Putamen (tissue), 1 donor: Measurements from ENCODE around the gene OPALIN.

Experiments
- DNase-seq: peaks from one replicate; pipeline ENCODE4 v3.0.0-alpha.2; 2016; ENCODE audit warnings: low spot score

The OPALIN gene

DNA sequence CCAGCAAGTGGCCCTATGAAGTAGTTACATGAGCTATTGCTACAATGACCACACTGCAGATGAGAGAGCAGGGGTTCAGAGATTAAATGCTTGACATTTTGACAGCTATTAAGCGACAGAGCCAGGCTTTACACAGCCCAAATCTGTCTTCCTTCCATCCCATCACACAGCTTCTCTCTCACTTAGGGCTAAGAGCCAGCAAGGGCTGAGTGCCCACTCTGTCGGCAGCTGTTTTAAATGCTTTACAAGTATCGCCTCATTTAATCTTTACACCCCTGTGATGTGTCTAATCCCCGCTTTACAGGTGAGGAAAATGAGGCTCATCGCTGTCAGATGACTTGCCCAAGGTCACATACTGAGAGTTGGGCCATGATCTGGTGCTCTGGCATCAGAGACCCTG lies 15.2 kb upstream of the OPALIN start:
- DNase-seq: no peak

DNA sequence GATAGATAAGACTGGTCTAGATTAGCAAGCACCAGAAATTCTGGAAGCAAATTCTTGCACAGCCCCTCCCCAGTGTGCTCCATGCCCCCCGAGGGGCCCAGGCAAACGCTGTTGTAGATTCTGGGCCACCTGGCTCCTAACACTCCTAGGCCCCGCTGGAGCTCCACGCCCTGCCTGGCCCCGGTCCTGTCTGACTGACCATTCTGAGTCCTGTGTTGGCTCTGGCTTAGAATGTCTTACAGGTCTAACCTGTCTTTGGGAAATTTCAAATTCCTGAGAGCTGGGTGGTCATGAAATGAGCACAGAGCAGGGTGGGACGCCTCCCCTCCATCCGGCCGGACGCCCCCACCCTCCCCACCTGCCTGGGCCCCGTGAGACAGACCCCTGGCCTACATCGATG lies 12.6 kb upstream of the OPALIN start:
- DNase-seq: no peak

DNA sequence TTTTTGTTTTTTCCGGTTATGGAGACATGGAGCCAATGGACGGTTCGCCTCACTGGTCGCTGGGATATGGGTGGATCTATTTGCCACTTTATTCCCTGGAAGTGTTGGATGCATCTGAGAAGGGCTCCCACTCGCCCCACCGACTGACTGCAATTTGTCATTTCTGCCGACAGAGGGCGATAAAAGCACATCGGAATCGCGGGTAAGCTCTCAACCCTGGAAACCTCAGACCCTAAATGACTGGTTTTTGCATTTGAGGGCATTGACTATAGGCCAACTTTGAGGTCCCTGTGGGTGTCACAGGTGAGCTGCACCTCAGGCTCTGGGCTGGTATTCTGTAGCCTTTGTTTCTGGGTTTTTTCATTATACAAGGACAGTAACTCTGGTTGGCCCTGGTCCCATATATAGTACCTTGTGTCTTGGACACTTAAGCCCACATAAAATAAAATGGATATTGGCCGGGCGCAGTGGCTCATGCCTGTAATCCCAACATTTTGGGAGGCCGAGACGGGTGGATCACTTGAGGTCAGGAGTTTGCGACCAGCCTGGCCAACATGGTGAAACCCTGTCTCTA lies 11.9 kb upstream of the OPALIN start:
- DNase-seq: peak; percentile 58

DNA sequence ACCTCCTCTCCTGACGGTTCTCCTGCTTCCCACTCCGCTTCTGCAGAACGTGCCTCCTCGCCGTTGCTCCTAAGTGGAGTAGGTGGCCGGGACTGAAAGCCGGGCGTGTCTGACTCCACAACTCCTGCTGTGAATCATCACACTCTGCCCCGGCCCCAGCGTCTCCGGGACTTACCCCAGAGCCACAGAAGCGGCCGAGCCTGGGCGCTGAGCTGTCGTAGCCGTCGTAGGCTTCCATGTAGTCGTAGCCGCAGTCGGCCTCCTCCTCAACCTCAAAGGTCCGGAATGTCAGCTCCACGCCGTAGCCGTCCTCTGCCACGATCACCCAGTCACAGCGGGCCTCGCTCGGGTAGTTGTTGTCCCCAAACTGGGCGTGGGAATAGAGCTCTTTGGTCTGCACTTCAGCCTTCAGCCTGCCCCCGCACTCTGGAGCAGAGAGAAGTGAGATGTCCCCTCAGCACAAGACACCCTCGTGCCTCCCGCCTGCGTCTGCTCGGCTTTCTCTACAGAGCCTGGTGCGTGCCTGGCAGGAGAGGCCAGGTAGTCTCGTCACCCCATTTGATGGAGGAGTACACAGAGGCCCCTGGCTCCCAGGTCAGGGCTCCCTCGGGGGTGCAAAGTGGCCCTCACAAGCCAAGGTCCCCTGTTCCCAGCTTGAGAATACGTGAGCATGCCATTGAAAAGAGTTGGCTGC lies 11.2 kb upstream of the OPALIN start:
- DNase-seq: no peak

DNA sequence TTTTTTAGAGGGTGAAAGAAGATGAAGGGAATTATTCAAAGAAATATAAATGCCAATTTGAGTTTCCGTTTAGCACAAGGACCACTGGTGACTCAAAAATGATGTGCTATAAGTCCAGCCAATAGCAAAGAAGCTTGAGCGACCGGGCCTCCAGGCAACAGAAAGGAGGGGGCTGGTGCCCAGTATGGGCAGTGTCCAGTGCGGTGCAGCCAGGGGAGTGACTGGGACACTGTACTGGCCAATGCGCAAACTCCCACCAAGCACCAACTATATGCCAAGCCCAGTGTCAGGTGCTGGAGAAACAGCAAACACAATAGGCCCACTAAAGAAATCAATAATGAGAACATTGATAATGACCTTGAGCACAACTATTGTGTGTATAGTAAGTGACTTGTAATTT lies 10.2 kb upstream of the OPALIN start:
- no peak for DNase-seq

DNA sequence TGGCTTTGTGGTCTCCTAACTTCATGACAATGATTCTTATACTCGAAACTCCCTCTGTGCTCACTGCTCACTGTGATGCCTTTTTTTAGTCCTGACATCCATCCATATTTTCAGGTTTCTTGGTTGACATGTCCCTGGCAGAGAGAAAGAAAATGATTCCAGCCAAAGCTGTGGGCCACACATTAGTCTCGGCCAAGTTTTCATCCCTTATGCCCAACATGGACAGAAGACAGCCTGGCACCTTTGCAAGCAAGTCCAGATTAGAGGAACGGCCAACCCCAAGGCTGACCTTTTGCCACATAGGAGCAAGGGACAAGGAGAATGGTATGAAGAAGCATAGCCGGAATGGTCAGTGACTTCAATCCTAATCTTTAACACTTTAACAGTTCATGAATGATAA lies 8.7 kb upstream of the OPALIN start:
- no peak for DNase-seq

DNA sequence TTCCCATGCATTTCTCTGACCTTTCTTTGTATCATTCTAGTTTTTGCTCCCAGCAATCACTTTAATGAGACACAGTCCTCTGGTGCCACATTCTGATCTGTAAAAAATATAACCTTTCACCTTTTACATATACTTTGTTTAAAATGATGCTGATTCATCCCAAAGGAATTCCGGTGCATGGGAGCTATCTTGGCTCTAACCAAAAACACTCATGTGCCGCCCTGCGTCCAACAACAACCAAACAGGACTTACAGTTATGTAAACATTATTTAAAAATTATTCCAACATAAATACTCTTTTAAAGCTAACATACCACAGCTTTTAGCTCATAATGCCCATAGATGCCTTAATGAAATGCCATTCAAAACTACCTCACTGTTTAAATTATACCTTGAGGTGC lies 7.7 kb upstream of the OPALIN start:
- no peak for DNase-seq

DNA sequence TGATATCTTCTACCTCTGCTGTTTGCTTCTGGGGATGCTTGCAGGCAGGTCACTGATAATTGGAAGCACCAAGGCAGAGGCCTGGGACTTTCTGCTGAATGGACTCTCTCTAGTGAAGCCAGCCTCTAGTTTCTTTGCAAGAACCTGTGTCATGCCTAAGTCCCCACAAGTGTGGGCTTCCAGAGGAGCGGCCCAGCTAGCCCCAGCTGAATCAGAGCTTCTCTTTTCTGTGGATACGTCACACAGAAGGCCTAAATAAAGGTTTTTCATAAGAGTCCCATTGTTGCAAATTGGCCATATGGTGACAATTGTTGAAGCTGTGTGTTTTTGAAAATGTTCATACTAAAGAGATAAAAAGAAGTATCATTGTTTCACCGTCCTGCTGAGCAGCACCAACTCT lies 6.8 kb upstream of the OPALIN start:
- DNase-seq: peak; percentile 69

DNA sequence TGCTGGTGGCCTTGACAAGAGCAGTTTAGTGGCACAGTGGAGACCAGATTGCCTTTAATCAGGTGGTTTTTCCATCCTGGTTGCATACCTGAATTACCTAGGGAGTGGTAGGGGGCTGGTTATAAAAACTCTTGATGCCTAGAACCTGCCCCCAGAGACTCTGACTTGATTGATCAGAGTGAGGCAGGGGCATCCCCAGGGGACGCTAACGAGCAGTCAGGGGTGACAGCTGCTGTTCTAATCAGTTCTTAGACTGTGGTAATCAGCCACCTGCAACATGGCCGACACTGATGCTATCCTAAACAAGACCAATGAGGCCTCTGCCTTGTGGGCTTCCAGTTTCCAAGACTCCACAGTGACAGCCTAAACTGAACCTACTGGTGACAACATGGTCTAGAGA lies 2.0 kb upstream of the OPALIN start:
- no peak for DNase-seq

DNA sequence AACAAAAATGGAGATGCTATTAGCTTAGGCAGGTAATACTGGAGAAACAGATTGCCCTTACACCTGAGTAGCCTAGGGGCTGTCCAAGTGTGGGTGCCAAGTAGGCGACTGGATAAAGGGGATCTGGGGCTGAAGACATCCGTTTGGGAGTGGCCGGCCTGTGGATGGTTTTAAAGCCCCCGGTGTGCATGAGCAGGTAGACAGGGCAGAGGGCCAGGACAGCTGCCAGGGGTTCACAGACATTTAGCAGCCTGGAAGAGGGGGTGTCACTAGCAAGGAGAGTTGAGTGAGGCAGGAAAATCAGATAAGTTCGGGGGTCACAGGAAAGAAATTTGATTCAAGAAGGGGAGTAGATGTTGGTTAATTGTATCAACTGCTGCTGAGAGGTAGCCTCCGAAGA lies 1.5 kb upstream of the OPALIN start:
- no peak for DNase-seq

DNA sequence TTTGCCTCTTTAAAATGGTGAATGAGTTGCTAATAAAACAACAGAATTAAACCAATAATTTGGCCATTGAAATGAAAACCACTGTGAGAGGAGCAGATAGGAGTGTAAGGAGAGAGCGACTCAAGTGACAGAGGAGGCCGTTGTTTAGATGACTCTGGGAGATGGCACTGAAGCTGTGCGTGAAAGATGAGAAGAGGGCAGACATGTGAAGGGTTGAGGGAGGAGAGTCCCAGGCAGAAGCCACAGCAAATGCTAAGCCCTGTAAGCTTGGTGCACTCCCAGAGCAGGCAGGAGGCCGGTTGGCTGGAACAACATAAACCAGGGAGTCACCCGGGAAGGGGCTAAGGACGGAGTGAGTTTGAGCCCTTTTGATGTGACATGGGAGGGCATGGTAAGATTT lies 814 bp upstream of the OPALIN start:
- peak; percentile 56 for DNase-seq

DNA sequence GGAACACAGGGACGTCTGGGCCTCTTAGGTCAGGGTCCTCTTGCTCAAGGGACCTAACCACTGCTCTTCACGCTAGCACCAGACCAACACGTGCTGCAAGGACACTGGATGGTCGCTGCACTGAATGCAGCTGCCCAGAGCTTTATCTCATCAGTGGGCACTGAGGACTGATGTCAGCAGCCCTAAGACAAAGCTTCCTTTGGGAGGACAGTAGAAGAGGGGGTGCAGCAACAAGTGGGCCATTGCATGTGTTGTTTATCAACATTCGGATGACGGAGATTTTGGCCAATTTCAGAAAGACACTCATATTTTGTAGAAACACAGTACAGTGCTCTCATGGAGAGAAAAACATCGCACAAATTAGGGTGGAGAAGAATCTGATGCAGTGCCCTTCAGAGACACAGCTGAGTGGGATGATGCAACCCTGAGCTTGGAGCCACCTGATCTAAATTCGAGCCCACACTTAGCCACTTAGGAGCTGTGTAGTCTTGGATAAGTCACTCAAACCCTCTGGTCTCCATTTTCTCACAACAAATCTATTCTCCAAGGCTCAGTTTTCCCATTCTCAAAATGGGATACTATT lies 1.7 kb downstream of the OPALIN start:
- peak; percentile 96 for DNase-seq

DNA sequence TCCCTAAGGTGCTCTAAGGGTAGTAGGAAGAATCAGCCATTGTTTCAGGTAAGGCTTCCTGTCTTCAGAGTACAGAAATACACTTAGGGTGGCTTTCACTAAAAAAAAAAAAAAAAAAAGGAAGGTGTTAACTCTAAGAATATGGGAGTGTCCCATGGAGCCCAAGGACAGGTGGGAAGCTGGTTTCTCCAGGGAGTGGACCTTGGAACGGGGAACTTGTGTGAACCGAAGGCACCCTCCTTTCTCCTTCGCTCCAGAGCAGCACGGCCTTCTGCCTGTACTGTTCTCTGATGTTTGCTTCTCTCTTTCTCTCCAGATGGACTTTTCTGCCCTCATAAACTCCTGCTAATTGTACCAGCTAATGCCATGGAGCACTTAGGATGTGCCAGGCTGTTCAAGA lies 6.2 kb downstream of the OPALIN start:
- DNase-seq: no peak

DNA sequence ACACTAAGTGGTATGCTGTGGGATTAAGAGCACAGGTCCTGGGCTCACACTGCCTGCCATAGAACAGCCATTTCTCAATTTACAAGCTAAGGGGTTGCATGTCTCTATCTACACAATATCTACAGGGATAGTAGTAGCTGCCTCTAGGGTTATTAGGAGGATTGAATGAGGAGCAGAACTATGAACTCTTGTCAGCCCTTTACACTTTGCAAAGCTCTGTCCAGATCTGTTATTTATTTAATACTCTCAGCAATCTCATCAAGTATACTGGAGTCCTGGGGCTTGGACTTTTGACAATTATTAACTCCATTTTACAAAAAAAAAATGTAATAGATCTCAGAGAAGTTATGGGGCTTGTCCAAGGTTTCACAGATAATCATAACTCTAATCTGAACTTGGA lies 6.8 kb downstream of the OPALIN start:
- DNase-seq: no peak

DNA sequence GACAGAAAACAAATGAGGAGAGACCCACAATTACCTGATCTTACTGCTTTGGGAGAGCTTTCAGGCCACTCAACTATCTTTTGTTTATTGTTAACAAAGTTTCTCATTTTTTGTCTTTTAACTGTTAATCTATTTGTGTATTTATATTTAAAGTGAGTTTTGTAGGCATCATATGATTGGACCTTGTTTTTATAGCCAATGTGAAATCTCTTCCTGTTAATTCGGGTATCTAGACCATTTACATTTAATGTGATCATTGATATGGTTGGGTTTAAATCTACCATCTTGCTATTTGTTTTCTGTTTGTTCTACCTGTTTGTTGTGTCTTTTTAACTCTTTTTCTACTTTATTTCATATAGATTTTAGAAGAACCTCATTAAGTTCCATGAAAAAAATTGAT lies 12.5 kb downstream of the OPALIN start:
- DNase-seq: no peak

DNA sequence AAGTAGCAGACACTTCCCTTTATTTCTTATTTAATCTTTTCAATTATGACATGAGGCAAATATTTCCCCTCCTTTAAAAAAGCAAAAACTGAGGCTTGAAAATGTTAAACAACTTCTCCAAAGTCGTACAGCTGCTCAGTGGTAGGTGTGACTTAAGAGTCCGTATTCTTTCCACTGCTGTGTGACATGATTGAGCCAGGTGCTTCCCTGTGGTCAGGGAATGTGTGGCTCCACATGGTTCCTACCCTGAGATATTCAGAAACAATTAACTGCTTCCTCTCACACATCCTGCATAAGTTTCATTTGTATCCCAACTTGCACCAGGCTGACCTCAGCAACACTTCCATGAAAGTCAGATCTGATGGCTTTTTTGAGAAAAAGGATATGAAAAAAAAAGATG lies 13.6 kb downstream of the OPALIN start:
- DNase-seq: no peak

DNA sequence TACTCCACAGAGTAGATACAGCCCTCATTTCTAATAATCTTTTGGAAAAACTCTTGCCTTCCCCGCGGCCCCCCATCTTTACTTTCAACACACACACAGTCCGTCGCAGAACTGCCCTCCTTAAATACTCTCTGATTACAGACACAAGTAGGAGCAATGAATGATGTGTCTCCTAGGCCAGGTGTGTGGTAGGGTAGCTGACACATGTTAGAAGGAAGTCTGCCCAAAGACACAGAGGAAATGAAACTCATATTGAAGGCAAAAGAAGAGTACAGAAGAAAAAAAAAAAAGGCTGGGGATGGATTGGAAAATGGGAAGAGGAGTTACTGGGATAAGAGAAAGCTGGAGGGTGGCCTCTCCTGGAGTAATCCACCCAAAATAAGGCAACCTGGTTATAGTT lies 14.6 kb downstream of the OPALIN start:
- DNase-seq: no peak

DNA sequence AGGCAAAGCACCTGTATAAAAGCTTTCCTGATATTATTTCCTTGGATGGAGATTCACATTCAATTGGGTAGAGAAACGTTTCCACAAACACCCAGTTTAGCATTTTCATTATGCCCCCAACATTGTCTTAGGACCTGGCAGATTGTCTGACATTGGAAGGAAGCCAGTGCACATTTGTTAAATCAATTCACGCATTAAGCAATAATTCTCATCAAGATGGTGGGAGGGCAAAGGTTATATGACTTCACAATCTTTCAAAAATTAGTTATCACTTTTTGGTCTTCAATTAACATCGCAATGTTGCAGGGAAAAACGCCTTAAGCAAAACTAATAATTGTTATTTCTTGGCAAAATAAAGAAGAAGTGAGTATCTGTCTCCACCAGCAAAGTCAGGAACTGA lies 16.4 kb downstream of the OPALIN start:
- DNase-seq: no peak

DNA sequence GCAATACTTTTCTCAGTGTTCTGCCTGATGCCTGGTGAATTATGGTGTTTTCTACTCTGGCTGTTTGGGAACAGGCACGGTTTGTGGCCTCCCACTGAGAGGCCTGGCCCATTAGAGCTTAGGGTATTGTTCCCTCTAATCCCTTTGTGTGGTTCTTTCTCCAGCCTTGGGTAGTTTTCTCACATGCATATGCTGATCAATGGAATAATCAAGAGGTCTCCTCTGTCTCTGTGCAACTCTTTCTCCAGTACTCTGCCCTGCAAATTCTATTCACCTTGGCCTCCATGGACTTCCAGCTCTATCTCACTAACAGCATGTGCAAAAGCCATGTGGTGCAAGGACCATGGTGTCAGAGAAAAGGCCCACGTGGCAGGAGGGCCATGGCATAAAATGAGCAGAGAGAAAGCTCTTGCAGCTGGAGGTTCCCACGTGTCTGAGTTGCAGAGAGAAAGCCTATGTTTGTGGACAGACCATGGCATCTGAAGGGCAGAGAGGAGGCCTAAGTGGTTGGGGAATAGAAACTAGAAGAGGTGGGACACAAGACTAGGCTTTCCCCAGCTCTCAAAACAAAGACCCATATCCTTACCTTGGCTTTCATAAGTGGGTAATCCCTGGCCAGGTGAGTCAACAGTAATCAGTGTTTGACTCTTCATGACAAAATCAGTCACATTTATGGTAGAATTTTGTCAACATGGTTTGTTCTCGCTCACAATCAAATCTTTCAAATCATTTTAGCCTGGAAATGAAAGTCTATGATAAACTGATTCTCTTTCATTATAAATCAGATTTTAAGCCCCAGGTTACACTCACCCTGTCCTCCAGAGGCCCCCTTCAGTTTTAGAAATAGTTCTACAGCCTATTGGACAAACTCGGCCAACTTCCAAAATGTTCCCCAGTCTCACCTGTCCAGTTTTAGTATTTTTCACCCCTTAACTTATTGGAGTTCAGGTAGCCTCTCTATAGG lies 17.3 kb downstream of the OPALIN start:
- DNase-seq: no peak

DNA sequence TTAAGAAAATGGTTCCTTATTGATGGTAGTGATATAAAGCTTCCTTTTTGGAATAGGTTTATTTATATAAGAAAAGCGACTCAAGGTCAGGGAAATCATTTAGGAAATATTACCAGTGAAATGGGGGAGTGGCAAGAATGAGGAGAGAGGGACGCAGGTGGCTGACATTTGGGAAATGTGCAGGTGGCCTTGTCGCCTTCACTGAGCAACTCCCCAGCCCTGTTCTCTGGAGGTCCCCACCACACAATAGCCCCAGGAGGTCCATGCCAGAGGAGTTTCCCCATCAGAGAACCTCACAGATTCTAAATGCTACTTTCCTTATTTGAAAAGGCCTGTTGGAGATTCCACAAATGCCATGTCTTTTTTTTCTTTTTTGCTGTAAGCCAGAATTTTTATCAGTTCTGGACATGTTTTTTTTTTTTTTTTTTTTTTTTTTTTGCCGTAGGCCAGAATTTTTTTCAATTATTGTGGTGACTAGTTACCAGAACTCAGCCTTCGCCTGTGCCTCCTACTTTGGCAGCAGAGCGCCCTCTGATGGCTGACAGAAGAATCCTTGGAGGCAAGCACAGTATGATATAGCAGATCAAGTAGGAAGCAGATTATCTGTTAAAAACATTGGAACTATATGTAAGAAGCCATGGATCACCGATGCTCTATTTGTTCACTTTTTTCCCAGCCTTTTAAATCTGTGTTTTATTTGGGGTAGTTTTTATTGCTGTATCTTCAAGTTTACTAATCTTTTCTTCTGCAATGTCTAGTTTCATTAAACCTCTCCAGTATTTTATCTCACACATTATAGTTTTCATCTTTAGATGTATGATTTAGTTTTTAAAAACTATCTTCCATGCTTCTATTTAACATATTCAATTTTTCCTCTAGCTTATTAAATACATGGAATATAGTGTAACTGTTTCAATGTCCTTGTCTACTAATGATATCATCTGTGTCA lies 18.6 kb downstream of the OPALIN start:
- peak; percentile 66 for DNase-seq

DNA sequence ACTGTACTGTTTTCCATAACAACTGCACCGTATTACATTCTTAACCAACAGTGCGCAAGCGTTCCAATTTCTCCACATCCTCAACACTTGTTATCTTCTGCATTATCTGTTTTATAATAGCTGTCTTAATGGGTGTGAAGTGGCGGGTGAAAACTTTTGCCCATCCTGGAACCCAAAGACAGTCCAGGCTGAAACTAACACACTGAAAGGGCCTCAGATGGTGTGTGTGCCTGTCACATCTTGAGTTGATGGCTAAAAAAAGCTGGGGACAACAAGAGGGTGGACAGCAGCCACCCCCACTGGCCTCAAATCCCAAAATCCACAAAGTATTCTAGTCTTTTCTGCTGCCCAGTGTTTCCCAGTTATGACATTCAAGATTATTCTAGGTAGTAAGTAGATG lies 19.4 kb downstream of the OPALIN start:
- DNase-seq: no peak
